ENCODE data around the gene SLC22A23. TPM values are rescaled to one million over a fixed set of nuclear protein-coding genes. Genes with fewer than 3 reads are reported as not detected.
A peak's percentile ranks its signal among the peaks of the same experiment; 100 is the strongest.

The SLC22A23 gene
- total and polyA plus RNA-seq, 4 donors: 4.9 to 45.4 (median 19.7) TPM

GRCh38 chr6:3240595-3240994 is 216.3 kb downstream of the SLC22A23 start (continued):
- TF ChIP-seq YY1 (IDR thresholded peaks at IDR 0.05) (no peak), FOXA2 (IDR thresholded peaks at IDR 0.05) (no peak)

GRCh38 chr6:3239110-3239830 is 217.6 kb downstream of the SLC22A23 start:
- TF ChIP-seq FOXA2 (IDR thresholded peaks at IDR 0.05) (no peak), RAD21 (IDR thresholded peaks at IDR 0.05) (peak in 1 of 2 donors; percentile 50)
- H3K27me3 ChIP-seq (ENCODE audit: control insufficient read depth in 4 of 4, insufficient read depth in 4 of 4, low read length in 3 of 4): no peaks in the 10 kb centered on the region
- no peak overlapping the region for H3K27ac ChIP-seq (ENCODE audit: low read depth in 1 of 2, low read length in 2 of 2)

GRCh38 chr6:3237761-3238662 is 218.8 kb downstream of the SLC22A23 start:
- Histone ChIP-seq H3K36me3 (ENCODE audit: control insufficient read depth in 4 of 4, insufficient read depth in 3 of 4, low read depth in 1 of 4, low read length in 3 of 4) (no peaks in the 10 kb centered on the region), H3K9ac (ENCODE audit: low read depth in 1 of 2, low read length in 2 of 2) (no peak overlapping the region), H3K27me3 (ENCODE audit: control insufficient read depth in 4 of 4, insufficient read depth in 4 of 4, low read length in 3 of 4) (peaks cover 0 to 2% (median 0%) of the 10 kb centered on the region in 4 donors), H3K4me3 (ENCODE audit: low read depth in 1 of 3, low read length in 3 of 3) (no peak overlapping the region), H3K9me3 (ENCODE audit: control insufficient read depth in 4 of 4, low read length in 3 of 4) (no peaks in the 10 kb centered on the region), H3K4me1 (ENCODE audit: control insufficient read depth in 4 of 4, insufficient read depth in 4 of 4, low read length in 3 of 4) (no peaks in the 10 kb centered on the region), H3K27ac (ENCODE audit: low read depth in 1 of 2, low read length in 2 of 2) (no peak overlapping the region)
- no peak for TF ChIP-seq CTCF (IDR thresholded peaks at IDR 0.05; ENCODE audit: low read depth, low read length, missing input control)
- no peak for TF ChIP-seq MAX (IDR thresholded peaks at IDR 0.05)
- TF ChIP-seq RAD21 (IDR thresholded peaks at IDR 0.05): no peak
- TF ChIP-seq TAF1 (conservative IDR thresholded peaks at IDR 0.05): no peak
- TF ChIP-seq ZBTB33 (IDR thresholded peaks at IDR 0.05): no peak
- TF ChIP-seq EGR1 (IDR thresholded peaks at IDR 0.05; ENCODE audit: low read depth in 2 of 2): no peak
- TF ChIP-seq SP1 (IDR thresholded peaks at IDR 0.05): no peak
- no peak for TF ChIP-seq REST (IDR thresholded peaks at IDR 0.05)
- TF ChIP-seq RXRA (IDR thresholded peaks at IDR 0.05): no peak
- no peak for TF ChIP-seq YY1 (IDR thresholded peaks at IDR 0.05)
- no peak for TF ChIP-seq GABPA (IDR thresholded peaks at IDR 0.05 in 1 of 2, conservative IDR thresholded peaks at IDR 0.05 in 1 of 2)
- no peak for TF ChIP-seq FOXA2 (IDR thresholded peaks at IDR 0.05)
- no peak for DNase-seq (ENCODE audit: low spot score)
- 80% methylated on average over 24 of the region's 24 CpGs for WGBS

More at GRCh38 chr6:3239110-3239830, 217.6 kb downstream of the SLC22A23 start:
- no peaks in the 10 kb centered on the region for H3K4me1 ChIP-seq (ENCODE audit: control insufficient read depth in 4 of 4, insufficient read depth in 4 of 4, low read length in 3 of 4)
- H3K36me3 ChIP-seq (ENCODE audit: control insufficient read depth in 4 of 4, insufficient read depth in 3 of 4, low read depth in 1 of 4, low read length in 3 of 4): no peaks in the 10 kb centered on the region
- no peak overlapping the region for H3K9ac ChIP-seq (ENCODE audit: low read depth in 1 of 2, low read length in 2 of 2)
- peaks cover 0 to 6% (median 0%) of the 10 kb centered on the region in 4 donors for H3K9me3 ChIP-seq (ENCODE audit: control insufficient read depth in 4 of 4, low read length in 3 of 4)
- no peak overlapping the region for H3K4me3 ChIP-seq (ENCODE audit: low read depth in 1 of 3, low read length in 3 of 3)
- DNase-seq (ENCODE audit: low spot score): no peak
- WGBS: 79% methylated on average over 13 of the region's 13 CpGs
